Ecto neural progenitor cell (in vitro differentiated cells): ENCODE measurements around the gene CDK5RAP3.
A peak's percentile ranks its signal among the peaks of the same experiment; 100 is the strongest.
"Not testable (repeated sequence)": the region's sequence is repeated elsewhere in the genome, so short reads cannot be mapped to it uniquely, and the experiment has no call there.

ENCODE experiments used
- DNase-seq: peaks from one replicate; pipeline ENCODE4 v3.0.0-alpha.2; 2018; ENCODE audit warnings: low spot score

The CDK5RAP3 gene

DNA sequence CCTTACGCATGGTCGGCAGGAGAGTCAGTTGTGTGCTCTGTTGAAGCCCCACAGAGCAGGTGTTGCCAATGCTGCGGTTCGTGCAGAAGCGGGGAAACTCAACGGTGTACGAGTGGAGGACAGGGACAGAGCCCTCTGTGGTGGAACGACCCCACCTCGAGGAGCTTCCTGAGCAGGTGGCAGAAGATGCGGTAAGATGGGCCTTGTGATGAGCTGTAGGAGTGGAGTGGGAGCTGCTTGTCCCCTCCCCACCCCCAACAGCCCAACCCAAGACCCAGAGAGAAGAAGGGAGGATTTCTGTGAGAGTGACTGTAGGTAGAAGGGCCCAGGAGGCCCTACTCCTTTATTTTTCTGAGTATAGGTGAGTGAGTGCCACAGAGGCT lies 4.9 kb downstream of the CDK5RAP3 start:
- DNase-seq, result no peak

DNA sequence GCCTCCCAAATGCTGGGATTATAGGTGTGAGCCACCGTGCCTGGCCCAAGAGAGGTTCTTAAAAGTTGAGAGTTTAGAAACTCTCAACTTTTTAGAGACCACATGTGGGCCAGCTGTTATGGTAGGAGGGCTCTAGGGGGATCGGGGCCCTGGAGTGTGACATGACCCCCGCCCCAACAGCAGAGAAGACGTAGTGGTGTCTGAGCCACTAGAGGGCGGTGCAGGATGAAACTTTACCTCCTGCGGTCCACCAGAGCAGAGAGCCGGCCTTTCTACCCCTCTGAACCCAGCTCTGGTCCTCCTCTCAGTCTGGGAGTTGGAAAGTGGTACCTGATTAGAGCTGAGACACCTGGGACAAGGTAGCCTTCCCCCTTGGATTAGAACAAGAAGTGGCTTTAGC lies 7.4 kb downstream of the CDK5RAP3 start:
- DNase-seq, result peak; percentile 89

GRCh38 chr17:47980541-47980940 lies 9.6 kb downstream of the CDK5RAP3 start:
- no peak for DNase-seq

DNA sequence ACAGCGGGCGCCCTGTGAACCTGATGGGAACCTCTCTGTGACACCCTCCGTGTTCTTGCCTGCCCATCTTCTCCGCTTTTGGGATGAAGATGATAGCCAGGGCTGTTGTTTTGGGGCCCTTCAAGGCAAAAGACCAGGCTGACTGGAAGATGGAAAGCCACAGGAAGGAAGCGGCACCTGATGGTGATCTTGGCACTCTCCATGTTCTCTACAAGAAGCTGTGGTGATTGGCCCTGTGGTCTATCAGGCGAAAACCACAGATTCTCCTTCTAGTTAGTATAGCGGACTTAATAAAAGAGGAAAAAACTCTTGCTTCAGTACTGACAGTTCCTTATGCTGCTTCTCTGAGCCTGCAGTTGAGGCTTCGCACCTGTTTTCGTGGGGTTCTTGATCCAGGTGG lies 10.5 kb downstream of the CDK5RAP3 start:
- no peak for DNase-seq

DNA sequence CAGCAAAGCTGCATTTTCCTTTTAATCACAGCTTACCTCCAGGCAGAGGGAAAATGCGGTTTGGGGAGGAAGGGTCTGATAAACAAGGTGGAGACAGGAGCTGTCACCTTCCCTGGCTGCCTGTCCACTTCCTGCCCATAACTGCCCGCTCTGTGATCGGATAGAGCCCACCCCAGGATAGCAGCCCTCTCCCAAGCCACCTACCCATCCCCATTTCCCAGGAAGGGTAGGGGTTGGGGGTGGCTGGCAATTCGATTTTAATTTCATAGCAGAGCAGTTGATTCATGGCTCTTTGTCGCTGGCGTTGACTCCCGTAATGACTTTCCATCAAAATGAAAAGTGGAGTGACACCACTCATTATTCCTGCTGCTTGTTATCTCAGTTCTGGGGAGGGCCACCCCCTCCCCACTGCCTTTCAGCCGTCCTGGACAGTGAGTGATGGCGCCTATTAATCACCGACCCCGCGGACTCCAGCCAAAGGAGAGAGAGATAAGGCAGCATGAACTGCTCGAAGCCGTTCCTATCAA lies 11.2 kb downstream of the CDK5RAP3 start:
- no peak for DNase-seq

DNA sequence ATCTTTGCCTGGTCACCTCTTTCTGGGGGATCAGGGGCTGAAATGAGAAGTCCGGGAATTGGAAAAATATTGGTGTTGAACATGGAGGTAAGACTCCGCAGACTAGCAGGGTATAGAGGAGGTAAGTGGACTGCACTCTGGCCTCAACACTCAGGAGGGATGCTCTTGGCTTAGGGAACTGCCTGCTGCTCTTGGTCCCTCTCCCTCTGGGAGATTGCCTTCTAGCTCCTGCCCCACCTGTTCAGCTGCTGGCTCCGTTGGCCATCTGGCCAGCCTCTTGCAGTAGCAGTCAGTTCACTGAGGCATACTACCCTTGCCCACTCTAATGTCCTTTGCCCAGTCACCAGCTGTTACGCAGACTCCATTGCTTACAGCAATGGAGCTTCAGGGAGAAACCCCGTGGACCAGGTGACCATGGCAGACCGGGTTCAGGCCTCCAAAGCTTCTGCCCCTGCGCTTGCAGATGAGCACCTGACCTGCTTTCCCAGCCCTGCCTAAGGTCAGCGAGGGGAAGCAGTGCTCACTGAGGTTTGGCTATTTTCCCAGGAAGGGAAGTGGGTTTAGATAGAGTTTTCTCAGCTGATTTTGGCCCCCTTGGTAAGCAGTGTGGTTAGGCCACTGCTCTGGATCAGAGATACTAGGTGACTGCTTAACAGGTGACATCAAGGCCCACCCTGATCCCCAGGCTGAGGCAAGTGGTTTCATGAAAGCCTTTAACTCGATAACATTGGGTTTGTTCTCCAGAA lies 11.9 kb downstream of the CDK5RAP3 start:
- DNase-seq, result no peak

DNA sequence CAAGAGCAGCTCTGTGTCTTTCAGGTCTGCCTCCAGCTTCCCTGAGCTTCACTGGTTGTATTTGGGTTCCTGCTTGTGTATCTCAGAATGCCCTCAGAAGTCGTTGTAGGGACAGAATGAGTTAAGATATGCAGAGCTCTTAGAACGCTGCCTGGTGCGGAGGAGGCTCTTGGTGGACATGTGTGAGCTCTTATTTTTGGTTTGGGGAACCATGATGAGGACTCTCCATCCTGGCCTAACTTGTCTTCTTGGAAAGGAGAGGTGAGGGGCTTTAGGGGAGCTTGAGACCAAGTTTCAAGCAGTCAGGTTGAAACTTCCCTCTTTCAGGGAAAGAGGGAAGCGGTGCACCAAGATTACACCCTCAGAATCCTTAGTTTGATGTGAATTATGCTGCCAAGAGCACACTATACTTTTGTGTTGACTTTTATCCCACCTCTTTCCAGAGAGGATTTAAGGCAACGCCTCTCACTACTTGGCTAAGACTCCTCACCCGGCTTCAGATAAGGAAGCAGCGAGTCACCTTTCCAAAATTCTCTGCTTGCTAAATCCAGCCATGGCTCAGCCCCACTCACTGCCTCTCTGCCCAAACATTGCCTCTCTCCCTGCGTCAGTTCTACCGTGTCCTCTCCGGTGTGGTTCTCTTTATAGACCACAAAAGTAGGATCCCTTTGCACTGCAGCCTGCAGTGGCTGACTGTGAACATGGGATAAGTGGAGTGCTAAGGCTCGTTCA lies 12.7 kb downstream of the CDK5RAP3 start:
- no peak for DNase-seq

DNA sequence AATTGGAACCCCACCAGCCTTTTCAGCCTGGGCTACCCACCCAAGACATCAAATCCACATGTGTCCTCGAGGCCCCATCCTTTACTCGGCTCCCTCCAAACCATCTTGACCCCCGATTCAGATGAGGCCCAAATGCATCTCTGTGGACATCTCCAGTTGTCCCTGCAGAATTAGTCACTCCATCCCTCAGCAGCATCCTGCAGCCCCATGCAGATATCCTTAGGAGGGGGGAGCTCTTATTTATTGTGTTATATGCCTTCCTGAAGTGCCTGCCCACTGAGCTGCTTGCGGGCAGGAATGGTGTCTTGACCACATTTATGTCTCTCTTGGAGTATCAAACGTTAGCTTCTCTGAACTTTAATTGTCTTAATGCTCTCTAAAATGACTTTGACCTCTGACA lies 15.6 kb downstream of the CDK5RAP3 start:
- DNase-seq, result no peak

DNA sequence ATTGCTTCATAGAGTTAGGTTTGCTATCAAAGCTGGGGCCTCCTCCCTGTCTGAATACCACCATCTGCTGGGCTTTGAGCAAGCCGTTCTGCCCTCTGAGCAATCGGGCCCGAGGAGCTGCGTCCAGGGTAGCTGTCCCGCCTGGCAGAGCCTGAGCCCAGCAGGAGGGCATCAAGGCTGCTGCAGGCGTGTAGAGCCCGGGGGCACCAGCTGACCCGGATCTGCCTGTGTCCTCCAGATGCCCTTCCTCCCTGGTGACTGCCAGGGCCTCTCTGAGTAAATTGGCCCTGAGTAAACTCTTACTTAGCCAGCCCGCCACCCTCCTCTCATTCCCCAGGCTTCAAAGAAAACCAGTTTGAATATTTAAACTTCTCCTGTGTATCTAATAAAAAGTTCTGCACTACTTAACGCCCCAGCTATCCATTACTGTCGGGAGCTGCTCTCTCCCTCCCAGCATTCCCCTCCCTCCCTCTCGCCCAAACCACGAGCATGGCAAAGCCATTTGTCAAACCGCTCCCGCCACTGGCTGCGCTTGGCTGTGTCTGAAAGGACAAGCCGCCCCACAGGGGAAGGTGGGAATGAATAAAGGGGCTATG lies 16.4 kb downstream of the CDK5RAP3 start:
- peak; percentile 83 for DNase-seq

- not testable (repeated sequence) for DNase-seq
These were observed 17.5 kb downstream of the CDK5RAP3 start for GRCh38 chr17:47988445-47988844.

- DNase-seq, result no peak
These were observed 18.2 kb downstream of the CDK5RAP3 start for GRCh38 chr17:47989159-47989558.

- DNase-seq, result no peak
These were observed 18.8 kb downstream of the CDK5RAP3 start for GRCh38 chr17:47989700-47990099.

GRCh38 chr17:47990962-47991731 lies 20.2 kb downstream of the CDK5RAP3 start:
- peak; percentile 99 for DNase-seq

DNA sequence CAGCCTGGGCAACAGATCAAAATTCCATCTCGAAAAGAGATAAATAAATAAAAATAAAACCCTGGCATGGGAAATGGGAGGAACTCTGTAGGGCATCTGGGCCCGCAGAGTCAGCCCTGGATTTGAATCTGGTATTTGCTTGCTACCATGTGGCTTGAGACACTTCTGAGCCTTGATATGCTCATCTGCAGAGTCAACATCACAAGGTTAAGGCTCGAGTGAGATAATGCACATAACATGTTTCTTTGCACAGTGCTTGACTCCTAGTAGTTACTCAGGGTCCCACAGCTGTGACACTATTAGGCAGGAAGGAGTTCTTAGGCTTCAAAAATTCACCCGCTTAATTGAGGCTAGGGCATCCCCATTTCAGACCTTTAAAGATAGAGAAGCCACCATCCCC lies 21.3 kb downstream of the CDK5RAP3 start:
- no peak for DNase-seq

DNA sequence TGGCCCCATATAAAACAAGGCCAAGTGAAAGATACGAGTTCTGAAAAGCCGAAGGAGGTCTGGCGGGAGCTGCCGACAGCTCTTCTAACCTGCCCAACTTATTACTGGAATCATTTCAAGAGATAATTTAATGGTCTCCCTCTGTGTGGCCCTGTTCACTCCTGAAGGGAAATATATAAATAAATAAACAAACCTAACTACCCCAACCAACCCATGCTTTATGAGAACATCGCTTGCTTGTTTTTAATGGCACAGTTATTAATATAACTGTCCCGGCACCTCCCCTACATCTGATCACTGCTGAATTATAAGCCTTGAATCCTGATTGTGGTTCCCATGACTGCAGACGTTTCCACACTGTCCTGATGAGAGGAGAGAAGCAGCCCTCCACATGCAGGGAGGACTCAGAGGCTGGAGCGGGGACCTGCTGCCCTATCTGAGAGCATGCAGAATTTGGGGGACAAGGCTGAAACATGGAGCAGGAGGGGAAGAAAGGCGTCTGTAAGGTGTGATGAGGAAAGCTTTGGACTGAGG lies 22.2 kb downstream of the CDK5RAP3 start:
- no peak for DNase-seq

DNA sequence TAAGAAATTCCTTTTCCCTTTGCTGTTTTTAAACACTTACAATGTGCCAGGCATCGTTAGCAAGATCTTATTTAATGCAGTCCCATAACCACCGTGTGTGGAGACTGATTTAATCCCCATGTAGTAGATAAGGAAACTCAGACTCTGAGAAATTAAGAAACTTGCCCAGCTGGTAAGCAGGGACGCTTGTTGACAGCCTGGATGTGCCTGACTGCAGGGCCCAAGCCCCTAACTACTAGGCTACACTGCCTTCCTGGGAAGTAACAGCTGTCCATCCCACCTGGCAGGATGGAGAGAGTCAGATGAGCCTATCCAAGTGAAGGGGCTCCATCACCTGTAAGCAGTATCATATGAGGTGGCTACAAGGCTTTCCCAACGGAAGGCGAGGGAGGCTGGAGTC lies 23.1 kb downstream of the CDK5RAP3 start:
- no peak for DNase-seq

DNA sequence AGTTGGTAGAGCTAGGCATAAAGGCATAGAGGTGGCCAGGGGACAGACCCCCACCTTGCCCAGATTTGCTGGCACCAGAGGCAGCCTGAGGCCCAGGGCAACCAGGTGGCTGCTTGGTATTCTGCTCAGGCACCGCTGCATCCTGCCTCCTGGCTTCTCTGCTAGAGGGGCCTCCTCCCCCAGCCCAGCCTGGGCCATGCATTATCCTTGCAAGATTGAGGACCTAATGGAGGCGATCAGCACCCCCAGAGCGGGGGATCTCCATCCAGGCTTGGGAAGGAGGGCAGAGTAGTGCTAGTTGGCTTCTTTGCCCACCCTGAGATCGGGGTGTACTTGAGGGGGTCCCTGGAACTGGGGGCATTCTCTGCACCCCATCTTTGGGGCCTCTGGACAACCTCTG lies 23.8 kb downstream of the CDK5RAP3 start:
- no peak for DNase-seq

GRCh38 chr17:47995241-47995935 lies 24.5 kb downstream of the CDK5RAP3 start:
- DNase-seq, result peak; percentile 94

GRCh38 chr17:47996201-47996600 lies 25.3 kb downstream of the CDK5RAP3 start:
- DNase-seq, result no peak

GRCh38 chr17:47997586-47997985 lies 26.7 kb downstream of the CDK5RAP3 start:
- DNase-seq, result no peak

DNA sequence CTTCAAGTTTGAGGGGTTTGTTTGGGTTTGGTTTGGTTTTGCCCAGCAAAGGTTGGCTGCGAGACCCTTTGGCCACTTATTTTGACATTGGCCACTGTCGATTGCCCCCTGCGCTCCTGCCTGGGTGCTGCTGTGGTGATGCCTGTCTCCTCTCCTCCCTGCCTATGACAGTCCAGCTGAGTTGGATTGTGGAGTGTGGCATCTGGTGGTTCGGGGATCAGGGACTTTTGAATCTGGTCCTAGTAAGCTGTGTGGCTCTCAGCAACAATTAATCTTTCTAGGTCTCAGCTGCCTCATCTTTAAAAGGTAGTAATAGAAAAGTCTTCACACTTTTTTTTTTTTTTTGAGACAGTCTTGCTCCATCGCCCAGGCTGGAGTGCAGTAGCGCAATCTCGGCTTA lies 27.1 kb downstream of the CDK5RAP3 start:
- no peak for DNase-seq
